IMR-90 (cell line): ENCODE measurements around the gene ADGRB3. TPM values are rescaled to one million over a fixed set of nuclear protein-coding genes. Genes with fewer than 3 reads are reported as not detected.

Experiments used
- ATAC-seq: fragments of 200-7000 bp; cut with Tn5 transposase; 2 replicates; pipeline ENCODE4 v1.9.1; 2020; ENCODE audit warnings: low read depth, mild to moderate bottlenecking, moderate library complexity
- BruUV-seq: library from RNA; stranded (reverse); fragments of 400-500 nt; replicated peaks from 2 replicates; lab custom pipeline; 2021; lab: Mats Ljungman, UMichigan
- CTCF ChIA-PET: fragments of 300-600 bp; formaldehyde crosslinking; extraction: SDS; loops from one replicate; lab custom pipeline; 2021; ENCODE audit warnings: antibody characterized with exemption; lab: Yijun Ruan, JAX
- POLR2A ChIA-PET: fragments of 300-600 bp; sonication (Branson Sonifier 250); formaldehyde crosslinking; loops from one replicate; lab custom pipeline; 2022; ENCODE audit warnings: antibody characterized with exemption; ENCODE audit not compliant: unreplicated experiment; lab: Charles Lee
- DNase-seq: peaks from one replicate; pipeline ENCODE4 v3.0.0; 2013
- H2AFZ ChIP-seq: replicated peaks from 2 replicates; pipeline ENCODE3; 2013; ENCODE audit warnings: low read length, mild to moderate bottlenecking; ENCODE audit not compliant: poor library complexity
- H2AK5ac ChIP-seq: 2 replicates; pipeline ENCODE4 v1.6.1; 2013; ENCODE audit warnings: low read depth, low read length, inconsistent platforms
- H2AK9ac ChIP-seq: replicated peaks from 2 replicates; pipeline ENCODE3; 2013; ENCODE audit warnings: mild to moderate bottlenecking, low read depth, low read length, moderate library complexity; ENCODE audit not compliant: poor library complexity
- H2BK120ac ChIP-seq: 2 replicates; pipeline ENCODE4 v1.6.1; 2013; ENCODE audit warnings: low read depth, low read length, inconsistent platforms
- H2BK15ac ChIP-seq: 3 replicates; pipeline ENCODE4 v1.6.1; 2013; ENCODE audit warnings: low read depth, low read length, inconsistent platforms
- H2BK20ac ChIP-seq: 2 replicates; pipeline ENCODE4 v1.6.1; 2013; ENCODE audit warnings: low read depth, mild to moderate bottlenecking, inconsistent platforms, low read length, moderate library complexity
- H2BK5ac ChIP-seq: 2 replicates; pipeline ENCODE4 v1.6.1; 2013; ENCODE audit warnings: mild to moderate bottlenecking, low read depth, low read length, inconsistent platforms; ENCODE audit not compliant: poor library complexity, severe bottlenecking
- H3K14ac ChIP-seq: replicated peaks from 2 replicates; pipeline ENCODE4 v1.6.1; 2013; ENCODE audit warnings: low read depth, low read length, inconsistent platforms
- H3K18ac ChIP-seq: 2 replicates; pipeline ENCODE4 v1.6.1; 2013; ENCODE audit warnings: low read depth, low read length, control low read depth
- H3K23ac ChIP-seq: 2 replicates; pipeline ENCODE4 v1.6.1; 2013; ENCODE audit warnings: low read depth, low read length, inconsistent platforms
- H3K27ac ChIP-seq: 2 replicates; pipeline ENCODE4 v1.5.1; 2013; ENCODE audit warnings: mild to moderate bottlenecking, control low read depth, low read length; ENCODE audit not compliant: insufficient read depth
- H3K27me3 ChIP-seq: 2 replicates; pipeline ENCODE4 v1.6.1; 2013; ENCODE audit warnings: low read length; ENCODE audit not compliant: control insufficient read depth, insufficient read depth
- H3K36me3 ChIP-seq: 2 replicates; pipeline ENCODE4 v1.6.1; 2013; ENCODE audit warnings: low read length, mixed read lengths; ENCODE audit not compliant: control insufficient read depth, insufficient read depth
- H3K4ac ChIP-seq: 2 replicates; pipeline ENCODE4 v1.6.1; 2013; ENCODE audit warnings: low read depth, low read length, inconsistent platforms
- H3K4me1 ChIP-seq: 2 replicates; pipeline ENCODE4 v1.6.1; 2013; ENCODE audit warnings: low read length, mixed read lengths; ENCODE audit not compliant: control insufficient read depth, insufficient read depth
- H3K4me2 ChIP-seq: 2 replicates; pipeline ENCODE4 v1.6.1; 2013; ENCODE audit warnings: low read depth, mild to moderate bottlenecking, control low read depth, low read length, moderate library complexity
- H3K4me3 ChIP-seq: 2 replicates; pipeline ENCODE4 v1.5.1; 2013; ENCODE audit warnings: low read depth, mild to moderate bottlenecking, control low read depth, low read length, moderate library complexity; ENCODE audit not compliant: insufficient read depth
- H3K56ac ChIP-seq: 2 replicates; pipeline ENCODE4 v1.6.1; 2013; ENCODE audit warnings: low read length, inconsistent platforms; ENCODE audit not compliant: insufficient read depth; ENCODE audit errors: extremely low read depth
- H3K79me1 ChIP-seq, 2 experiments: 2 replicates each; pipeline ENCODE4 v1.6.1; 2013; ENCODE audit warnings: low read length in 2 of 2, inconsistent platforms in 1 of 2, low read depth in 1 of 2
- H3K9ac ChIP-seq: 2 replicates; pipeline ENCODE4 v1.6.1; 2013; ENCODE audit warnings: low read depth, low read length, control low read depth
- H3K9me1 ChIP-seq: 2 replicates; pipeline ENCODE4 v1.6.1; 2013; ENCODE audit warnings: low read length, inconsistent platforms; ENCODE audit not compliant: insufficient read depth
- H3K9me3 ChIP-seq: 2 replicates; pipeline ENCODE4 v1.6.1; 2013; ENCODE audit warnings: low read length; ENCODE audit not compliant: control insufficient read depth, insufficient read depth
- H4K20me1 ChIP-seq: 2 replicates; pipeline ENCODE4 v1.6.1; 2013; ENCODE audit warnings: low read length, inconsistent platforms; ENCODE audit not compliant: insufficient read depth
- H4K5ac ChIP-seq: 2 replicates; pipeline ENCODE4 v1.6.1; 2013; ENCODE audit warnings: mild to moderate bottlenecking, low read depth, low read length, control low read depth
- H4K8ac ChIP-seq, 2 experiments: 2 replicates each; pipeline ENCODE4 v1.6.1; 2013; ENCODE audit warnings: low read depth in 2 of 2, low read length in 2 of 2, control low read depth in 1 of 2, inconsistent platforms in 1 of 2
- H4K91ac ChIP-seq: 2 replicates; pipeline ENCODE4 v1.6.1; 2013; ENCODE audit warnings: low read depth, low read length, inconsistent platforms; ENCODE audit not compliant: insufficient read depth
- BHLHE40 ChIP-seq: fragments of 150-350 bp; IDR thresholded peaks from 2 replicates; pipeline ENCODE4 v1.6.1; 2016; ENCODE audit warnings: mild to moderate bottlenecking, low read depth, low read length
- CEBPB ChIP-seq: IDR thresholded peaks from 2 replicates; pipeline ENCODE4 v1.6.1; 2012; ENCODE audit warnings: low read depth, low read length, improper control_type of control experiment
- CHD1 ChIP-seq: IDR thresholded peaks from 2 replicates; pipeline ENCODE4 v1.6.1; 2012; ENCODE audit warnings: low read depth, low read length, improper control_type of control experiment
- FOS ChIP-seq: fragments of 150-350 bp; IDR thresholded peaks from 2 replicates; pipeline ENCODE4 v1.6.1; 2016; ENCODE audit warnings: low read depth, low read length
- MAFK ChIP-seq: IDR thresholded peaks from 2 replicates; pipeline ENCODE4 v1.6.1; 2012; ENCODE audit warnings: low read depth, low read length, improper control_type of control experiment
- MAZ ChIP-seq: IDR thresholded peaks from 2 replicates; pipeline ENCODE4 v1.6.1; 2012; ENCODE audit warnings: low read depth, mild to moderate bottlenecking, low read length, improper control_type of control experiment, moderate library complexity, borderline replicate concordance
- MXI1 ChIP-seq: IDR thresholded peaks from 2 replicates; pipeline ENCODE4 v1.6.1; 2012; ENCODE audit warnings: low read depth, mild to moderate bottlenecking, low read length, moderate library complexity, borderline replicate concordance
- NFE2L2 ChIP-seq: fragments of 150-350 bp; IDR thresholded peaks from 2 replicates; pipeline ENCODE4 v1.6.1; 2016; ENCODE audit warnings: low read depth, mild to moderate bottlenecking, low read length
- POLR2A ChIP-seq: IDR thresholded peaks from 2 replicates; pipeline ENCODE4 v1.6.1; 2012; ENCODE audit warnings: mild to moderate bottlenecking, low read depth, low read length
- RAD21 ChIP-seq: IDR thresholded peaks from 2 replicates; pipeline ENCODE4 v1.6.1; 2012; ENCODE audit warnings: low read length, improper control_type of control experiment
- RCOR1 ChIP-seq: IDR thresholded peaks from 2 replicates; pipeline ENCODE4 v1.6.1; 2012; ENCODE audit warnings: mild to moderate bottlenecking, low read length, improper control_type of control experiment; ENCODE audit not compliant: insufficient replicate concordance
- RFX5 ChIP-seq: IDR thresholded peaks from 2 replicates; pipeline ENCODE4 v1.8.0; 2012; ENCODE audit warnings: low read depth, mild to moderate bottlenecking, low read length, moderate library complexity
- SMC3 ChIP-seq: fragments of 150-350 bp; IDR thresholded peaks from 2 replicates; pipeline ENCODE4 v1.6.1; 2016; ENCODE audit warnings: low read depth, mild to moderate bottlenecking, antibody characterized with exemption, low read length, moderate library complexity
- dilution Hi-C: fragments of 300-500 bp; cut with HindIII; formaldehyde crosslinking; loops from one replicate; pipeline ENCODE4 v1.14.3; 2018; ENCODE audit warnings: low sequenced_read_pairs; ENCODE audit not compliant: unreplicated experiment
- in situ Hi-C: fragments of 300-500 bp; cut with MboI; formaldehyde crosslinking; loops from 3 replicates; pipeline ENCODE4 v1.14.3; 2019; ENCODE audit warnings: low sequenced_read_pairs, inconsistent platforms, mixed read lengths
- intact Hi-C: fragments of 100-400 bp; cut with micrococcal nuclease; formaldehyde crosslinking; loops from 2 replicates; pipeline ENCODE4 v1.10.0; 2022
- polyA plus RNA-seq, 3 experiments: library from polyadenylated mRNA; depleted of rRNA; stranded (reverse); fragments of >200 nt; gene quantifications; 2 replicates each; pipeline ENCODE4 v1.2.3, GENCODE V29; 2012; ENCODE audit warnings: low replicate concordance in 1 of 3
- total RNA-seq: library from RNA; depleted of rRNA; stranded (reverse); fragments of >200 nt; gene quantifications from 2 replicates; pipeline ENCODE4 v1.2.3, GENCODE V29; 2012
- TF ChIP-seq, protein P1 (sequence below): fragments of 150-350 bp; IDR thresholded peaks from 2 replicates; pipeline ENCODE4 v1.6.1; 2017; ENCODE audit warnings: mild to moderate bottlenecking, antibody characterized with exemption, low read length, low read depth
- TF ChIP-seq, protein P2 (sequence below): fragments of 150-350 bp; IDR thresholded peaks from 2 replicates; pipeline ENCODE4 v1.6.1; 2016; ENCODE audit warnings: low read depth, mild to moderate bottlenecking, low read length, moderate library complexity, borderline replicate concordance
- TF ChIP-seq, protein P3 (sequence below): conservative IDR thresholded peaks from 2 replicates; pipeline ENCODE4 v1.5.1; 2012; ENCODE audit warnings: mild to moderate bottlenecking, low read depth, low read length, improper control_type of control experiment

Gene ADGRB3
- total and polyA plus RNA-seq, 2 of the 4 experiments (the other 2 are of a cell fraction), result not detected

DNA sequence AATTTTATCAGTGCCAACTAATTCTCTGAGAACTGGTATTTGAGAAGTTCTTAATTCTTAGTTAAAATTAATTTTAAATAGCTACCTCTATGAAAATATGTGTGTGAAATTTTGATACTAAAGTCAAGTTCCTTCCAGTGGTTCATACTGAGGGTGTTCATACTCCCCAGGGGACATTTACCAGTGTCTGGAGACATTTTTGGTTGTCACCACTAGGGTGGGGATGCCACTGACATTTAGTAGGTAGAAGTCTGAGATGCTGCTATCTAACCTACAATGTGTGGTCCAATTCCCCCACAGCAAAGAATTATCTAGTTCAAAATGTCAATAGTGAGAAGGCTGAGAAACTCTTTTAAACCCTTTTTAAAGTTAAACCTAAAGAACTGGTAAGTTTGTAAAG is 463.8 kb downstream of the ADGRB3 start:
- Histone ChIP-seq H3K27ac (no peak overlapping the region), H2BK15ac (no peak overlapping the region), H2AK9ac (no peak overlapping the region), H3K56ac (no peak overlapping the region), H3K9ac (no peak overlapping the region), H3K9me1 (no peaks in the 10 kb centered on the region), H2AFZ (no peak overlapping the region), H2AK5ac (no peak overlapping the region), H4K5ac (no peak overlapping the region), H2BK120ac (no peak overlapping the region), H3K79me1 (no peaks in the 10 kb centered on the region), H3K23ac (no peak overlapping the region), H3K36me3 (no peaks in the 10 kb centered on the region), H4K8ac (no peak overlapping the region), H4K20me1 (no peaks in the 10 kb centered on the region), H3K4me2 (no peak overlapping the region), H2BK5ac (no peak overlapping the region), H3K27me3 (no peaks in the 10 kb centered on the region), H4K91ac (no peak overlapping the region), H3K14ac (no peak overlapping the region), H3K4me1 (no peaks in the 10 kb centered on the region), H3K4ac (no peak overlapping the region), H3K4me3 (no peak overlapping the region), H3K9me3 (no peaks in the 10 kb centered on the region), H3K18ac (no peak overlapping the region), H2BK20ac (no peak overlapping the region)
- ChIA-PET CTCF (no interaction called here), POLR2A (no interaction called here)
- ATAC-seq (no peak), DNase-seq (no peak)
- in situ Hi-C loops, result no loop called here
- no peak for TF ChIP-seq MXI1
- TF ChIP-seq BHLHE40, result no peak
- no peak for TF ChIP-seq CHD1
- TF ChIP-seq, protein P1, sequence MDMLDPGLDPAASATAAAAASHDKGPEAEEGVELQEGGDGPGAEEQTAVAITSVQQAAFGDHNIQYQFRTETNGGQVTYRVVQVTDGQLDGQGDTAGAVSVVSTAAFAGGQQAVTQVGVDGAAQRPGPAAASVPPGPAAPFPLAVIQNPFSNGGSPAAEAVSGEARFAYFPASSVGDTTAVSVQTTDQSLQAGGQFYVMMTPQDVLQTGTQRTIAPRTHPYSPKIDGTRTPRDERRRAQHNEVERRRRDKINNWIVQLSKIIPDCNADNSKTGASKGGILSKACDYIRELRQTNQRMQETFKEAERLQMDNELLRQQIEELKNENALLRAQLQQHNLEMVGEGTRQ, result no peak
- no peak for TF ChIP-seq MAFK
- no peak for TF ChIP-seq RFX5
- no peak for TF ChIP-seq SMC3
- no peak for TF ChIP-seq MAZ
- TF ChIP-seq RCOR1, result no peak
- no peak for TF ChIP-seq POLR2A
- TF ChIP-seq NFE2L2, result no peak
- no peak for TF ChIP-seq CEBPB
- no peak for TF ChIP-seq FOS
- no peak for TF ChIP-seq RAD21
- TF ChIP-seq, protein P2, sequence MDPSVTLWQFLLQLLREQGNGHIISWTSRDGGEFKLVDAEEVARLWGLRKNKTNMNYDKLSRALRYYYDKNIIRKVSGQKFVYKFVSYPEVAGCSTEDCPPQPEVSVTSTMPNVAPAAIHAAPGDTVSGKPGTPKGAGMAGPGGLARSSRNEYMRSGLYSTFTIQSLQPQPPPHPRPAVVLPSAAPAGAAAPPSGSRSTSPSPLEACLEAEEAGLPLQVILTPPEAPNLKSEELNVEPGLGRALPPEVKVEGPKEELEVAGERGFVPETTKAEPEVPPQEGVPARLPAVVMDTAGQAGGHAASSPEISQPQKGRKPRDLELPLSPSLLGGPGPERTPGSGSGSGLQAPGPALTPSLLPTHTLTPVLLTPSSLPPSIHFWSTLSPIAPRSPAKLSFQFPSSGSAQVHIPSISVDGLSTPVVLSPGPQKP, result no peak
- TF ChIP-seq, protein P3, sequence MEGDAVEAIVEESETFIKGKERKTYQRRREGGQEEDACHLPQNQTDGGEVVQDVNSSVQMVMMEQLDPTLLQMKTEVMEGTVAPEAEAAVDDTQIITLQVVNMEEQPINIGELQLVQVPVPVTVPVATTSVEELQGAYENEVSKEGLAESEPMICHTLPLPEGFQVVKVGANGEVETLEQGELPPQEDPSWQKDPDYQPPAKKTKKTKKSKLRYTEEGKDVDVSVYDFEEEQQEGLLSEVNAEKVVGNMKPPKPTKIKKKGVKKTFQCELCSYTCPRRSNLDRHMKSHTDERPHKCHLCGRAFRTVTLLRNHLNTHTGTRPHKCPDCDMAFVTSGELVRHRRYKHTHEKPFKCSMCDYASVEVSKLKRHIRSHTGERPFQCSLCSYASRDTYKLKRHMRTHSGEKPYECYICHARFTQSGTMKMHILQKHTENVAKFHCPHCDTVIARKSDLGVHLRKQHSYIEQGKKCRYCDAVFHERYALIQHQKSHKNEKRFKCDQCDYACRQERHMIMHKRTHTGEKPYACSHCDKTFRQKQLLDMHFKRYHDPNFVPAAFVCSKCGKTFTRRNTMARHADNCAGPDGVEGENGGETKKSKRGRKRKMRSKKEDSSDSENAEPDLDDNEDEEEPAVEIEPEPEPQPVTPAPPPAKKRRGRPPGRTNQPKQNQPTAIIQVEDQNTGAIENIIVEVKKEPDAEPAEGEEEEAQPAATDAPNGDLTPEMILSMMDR, result no peak
- dilution Hi-C loops, result no loop called here
- intact Hi-C loops, result no loop called here
- BruUV-seq, result no TSS peak
